Loucy (cell line): ENCODE measurements around the gene SNRNP40.

Experiments used
- H2AFZ ChIP-seq: fragments of 200-600 bp; sonication (generic); 2 replicates; pipeline ENCODE4 v1.6.0; 2016; ENCODE audit warnings: antibody characterized with exemption, mild to moderate bottlenecking, low read length, moderate library complexity
- H3F3A ChIP-seq: fragments of 200-600 bp; 2 replicates; pipeline ENCODE4 v1.6.0; 2016; ENCODE audit warnings: antibody characterized with exemption, low read depth, mild to moderate bottlenecking
- H3K27me3 ChIP-seq: fragments of 200-600 bp; sonication (generic); 2 replicates; pipeline ENCODE4 v1.6.1; 2014; ENCODE audit warnings: low read length, mild to moderate bottlenecking; ENCODE audit not compliant: insufficient read depth, poor library complexity, severe bottlenecking
- H3K36me3 ChIP-seq: fragments of 200-600 bp; sonication (generic); 2 replicates; pipeline ENCODE4 v1.6.1; 2016; ENCODE audit warnings: low read length; ENCODE audit not compliant: insufficient read depth
- H3K4me1 ChIP-seq: fragments of 200-600 bp; sonication (generic); 2 replicates; pipeline ENCODE4 v1.5.1; 2014; ENCODE audit warnings: low read length, mild to moderate bottlenecking; ENCODE audit not compliant: insufficient read depth, poor library complexity, severe bottlenecking
- H3K4me2 ChIP-seq: fragments of 200-600 bp; sonication (generic); 2 replicates; pipeline ENCODE4 v1.6.0; 2014; ENCODE audit warnings: antibody characterized with exemption, low read length, low read depth, mild to moderate bottlenecking; ENCODE audit not compliant: poor library complexity, severe bottlenecking
- H3K4me3 ChIP-seq: fragments of 200-600 bp; sonication (generic); 2 replicates; pipeline ENCODE4 v1.5.1; 2014; ENCODE audit warnings: low read length, mild to moderate bottlenecking, mixed read lengths; ENCODE audit not compliant: poor library complexity, severe bottlenecking
- H3K79me2 ChIP-seq: fragments of 200-600 bp; sonication (generic); 2 replicates; pipeline ENCODE4 v1.6.1; 2014; ENCODE audit warnings: low read length; ENCODE audit not compliant: insufficient read depth
- H3K9ac ChIP-seq: fragments of 200-600 bp; sonication (generic); 2 replicates; pipeline ENCODE4 v1.6.0; 2014; ENCODE audit warnings: mild to moderate bottlenecking, low read depth, low read length, moderate library complexity; ENCODE audit not compliant: poor library complexity, severe bottlenecking
- H3K9me2 ChIP-seq: fragments of 200-600 bp; sonication (generic); replicated peaks from 2 replicates; pipeline ENCODE4 v1.6.1; 2016; ENCODE audit warnings: low read depth, low read length, mixed read lengths
- H3K9me3 ChIP-seq: fragments of 200-600 bp; sonication (generic); 2 replicates; pipeline ENCODE4 v1.6.1; 2014; ENCODE audit warnings: mild to moderate bottlenecking, antibody characterized with exemption, low read length, low read depth; ENCODE audit not compliant: insufficient read depth
- H4K20me1 ChIP-seq: fragments of 200-600 bp; sonication (generic); 2 replicates; pipeline ENCODE4 v1.6.0; 2014; ENCODE audit warnings: antibody characterized with exemption, low read length, mild to moderate bottlenecking; ENCODE audit not compliant: insufficient read depth, poor library complexity, severe bottlenecking
- EZH2phosphoT487 ChIP-seq: fragments of 200-600 bp; IDR thresholded peaks from 2 replicates; pipeline ENCODE4 v1.6.1; 2018; ENCODE audit warnings: antibody characterized with exemption, mild to moderate bottlenecking, moderate library complexity, borderline replicate concordance
- TF ChIP-seq, protein P1 (sequence below): fragments of 200-600 bp; sonication (generic); conservative IDR thresholded peaks from 2 replicates; pipeline ENCODE4 v1.5.1; 2014; ENCODE audit warnings: mild to moderate bottlenecking, antibody characterized with exemption, low read length

The SNRNP40 gene

DNA sequence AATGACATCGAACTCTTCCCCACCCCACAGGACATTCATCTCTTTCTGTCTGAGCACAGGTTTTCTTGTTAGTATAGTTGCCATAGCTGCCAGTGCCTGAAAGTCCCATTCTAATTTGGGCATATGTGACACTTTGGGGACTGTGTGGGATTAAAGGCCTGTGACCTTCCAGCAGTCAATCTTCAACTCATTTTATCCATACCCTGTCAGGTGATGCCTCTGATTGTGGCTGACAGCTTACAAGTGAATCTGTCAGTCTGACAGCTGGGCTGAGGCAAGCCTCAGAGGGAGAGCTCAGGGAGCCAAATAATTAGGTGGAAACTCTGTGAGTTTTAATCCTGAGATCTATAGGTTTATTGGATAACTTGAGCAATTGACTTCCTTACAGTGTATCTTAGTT is 29.9 kb upstream of the SNRNP40 start:
- H3K9ac ChIP-seq: no peak overlapping the region

DNA sequence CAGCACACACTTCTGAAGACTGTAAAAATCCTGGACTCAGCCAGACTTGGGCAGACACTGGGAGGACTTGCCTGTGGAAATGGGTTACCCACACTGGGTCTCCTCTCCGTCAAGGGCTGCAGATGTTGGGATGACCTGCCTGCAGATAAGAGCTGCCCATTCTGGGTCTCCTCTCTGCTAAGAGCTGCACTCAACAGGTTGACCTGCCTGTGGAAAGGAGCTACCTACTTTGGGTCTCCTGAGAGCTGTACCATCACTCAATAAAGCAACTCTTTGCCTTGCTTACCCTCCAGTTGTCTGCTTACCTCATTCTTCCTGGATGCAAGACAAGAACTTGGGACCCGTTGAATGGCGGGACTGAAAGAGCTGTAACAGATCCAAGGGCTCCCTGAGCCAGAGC is 28.4 kb upstream of the SNRNP40 start:
- no peak overlapping the region for H3K4me2 ChIP-seq
- H2AFZ ChIP-seq: no peak overlapping the region
- H3K9ac ChIP-seq: no peak overlapping the region
- no peak overlapping the region for H3K4me3 ChIP-seq
- H3K9me3 ChIP-seq: no peaks in the 10 kb centered on the region
- no peaks in the 10 kb centered on the region for H3K4me1 ChIP-seq
- no peaks in the 10 kb centered on the region for H3K79me2 ChIP-seq
- H3F3A ChIP-seq: no peaks in the 10 kb centered on the region
- no peaks in the 10 kb centered on the region for H3K9me2 ChIP-seq
- TF ChIP-seq, protein P1, sequence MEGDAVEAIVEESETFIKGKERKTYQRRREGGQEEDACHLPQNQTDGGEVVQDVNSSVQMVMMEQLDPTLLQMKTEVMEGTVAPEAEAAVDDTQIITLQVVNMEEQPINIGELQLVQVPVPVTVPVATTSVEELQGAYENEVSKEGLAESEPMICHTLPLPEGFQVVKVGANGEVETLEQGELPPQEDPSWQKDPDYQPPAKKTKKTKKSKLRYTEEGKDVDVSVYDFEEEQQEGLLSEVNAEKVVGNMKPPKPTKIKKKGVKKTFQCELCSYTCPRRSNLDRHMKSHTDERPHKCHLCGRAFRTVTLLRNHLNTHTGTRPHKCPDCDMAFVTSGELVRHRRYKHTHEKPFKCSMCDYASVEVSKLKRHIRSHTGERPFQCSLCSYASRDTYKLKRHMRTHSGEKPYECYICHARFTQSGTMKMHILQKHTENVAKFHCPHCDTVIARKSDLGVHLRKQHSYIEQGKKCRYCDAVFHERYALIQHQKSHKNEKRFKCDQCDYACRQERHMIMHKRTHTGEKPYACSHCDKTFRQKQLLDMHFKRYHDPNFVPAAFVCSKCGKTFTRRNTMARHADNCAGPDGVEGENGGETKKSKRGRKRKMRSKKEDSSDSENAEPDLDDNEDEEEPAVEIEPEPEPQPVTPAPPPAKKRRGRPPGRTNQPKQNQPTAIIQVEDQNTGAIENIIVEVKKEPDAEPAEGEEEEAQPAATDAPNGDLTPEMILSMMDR: no peak
- no peak for TF ChIP-seq EZH2phosphoT487
- no peaks in the 10 kb centered on the region for H4K20me1 ChIP-seq
- peaks cover 11% of the 10 kb centered on the region for H3K36me3 ChIP-seq
- H3K27me3 ChIP-seq: no peaks in the 10 kb centered on the region

More for the DNA sequence above, 29.9 kb upstream of the SNRNP40 start:
- H3F3A ChIP-seq: no peaks in the 10 kb centered on the region
- no peaks in the 10 kb centered on the region for H3K9me3 ChIP-seq
- H3K36me3 ChIP-seq: no peaks in the 10 kb centered on the region
- H3K79me2 ChIP-seq: no peaks in the 10 kb centered on the region
- TF ChIP-seq, protein P1: no peak
- TF ChIP-seq EZH2phosphoT487: no peak
- H4K20me1 ChIP-seq: no peaks in the 10 kb centered on the region
- H3K27me3 ChIP-seq: no peaks in the 10 kb centered on the region
- no peak overlapping the region for H2AFZ ChIP-seq
- H3K4me1 ChIP-seq: no peaks in the 10 kb centered on the region
- no peak overlapping the region for H3K4me3 ChIP-seq
- H3K4me2 ChIP-seq: no peak overlapping the region
- H3K9me2 ChIP-seq: no peaks in the 10 kb centered on the region

DNA sequence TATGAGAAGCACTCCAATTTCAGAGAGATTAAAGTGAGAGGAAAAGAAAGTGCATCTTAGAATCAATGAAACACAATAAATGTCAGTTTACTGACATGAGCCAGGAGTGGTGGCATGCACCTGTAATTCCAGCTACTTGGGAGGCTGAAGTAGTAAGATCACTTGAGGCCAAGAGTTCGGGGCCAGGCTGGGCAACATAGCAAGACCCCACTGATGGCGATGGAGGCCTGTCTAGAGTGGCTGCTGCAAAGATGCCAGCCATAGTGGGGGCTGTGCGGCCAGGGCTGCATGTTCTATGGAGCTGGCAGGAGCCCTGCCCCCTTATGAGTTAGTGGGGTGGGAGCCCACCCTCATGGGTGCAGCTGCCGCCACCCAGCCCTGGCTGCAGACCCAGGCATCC is 27.5 kb upstream of the SNRNP40 start:
- Histone ChIP-seq H3K36me3 (peaks cover 18% of the 10 kb centered on the region), H3K9me2 (no peaks in the 10 kb centered on the region), H3F3A (no peaks in the 10 kb centered on the region), H3K4me1 (no peaks in the 10 kb centered on the region), H3K4me3 (no peak overlapping the region), H4K20me1 (no peaks in the 10 kb centered on the region), H3K27me3 (no peaks in the 10 kb centered on the region), H3K9ac (no peak overlapping the region), H3K4me2 (no peak overlapping the region), H2AFZ (no peak overlapping the region), H3K79me2 (no peaks in the 10 kb centered on the region), H3K9me3 (no peaks in the 10 kb centered on the region)
- TF ChIP-seq EZH2phosphoT487: no peak
- TF ChIP-seq, protein P1: no peak
